Activated T-cell treated with anti-CD3 and anti-CD28 coated beads for 1 hour (primary cell): ENCODE results near the gene SHISAL1.
"Not testable (repeated sequence)": the region's sequence is repeated elsewhere in the genome, so short reads cannot be mapped to it uniquely, and the experiment has no call there.

ENCODE experiments used
- DNase-seq: peaks from one replicate; pipeline ENCODE4 v3.0.0-alpha.2; 2020; ENCODE audit warnings: low read depth

SHISAL1 gene

GRCh38 chr22:44328326-44328725 lies 15.6 kb upstream of the SHISAL1 start:
- no peak for DNase-seq

- no peak for DNase-seq
Observed at GRCh38 chr22:44326491-44326885, 13.7 kb upstream of the SHISAL1 start.

GRCh38 chr22:44325718-44326490 lies 13.2 kb upstream of the SHISAL1 start:
- DNase-seq: no peak

GRCh38 chr22:44323140-44323790 lies 10.5 kb upstream of the SHISAL1 start:
- DNase-seq: not testable (repeated sequence)

GRCh38 chr22:44319685-44320084 lies 6.9 kb upstream of the SHISAL1 start:
- DNase-seq: no peak

GRCh38 chr22:44318751-44319150 lies 6.0 kb upstream of the SHISAL1 start:
- no peak for DNase-seq

- DNase-seq: no peak
Observed at GRCh38 chr22:44317886-44318637, 5.3 kb upstream of the SHISAL1 start.

- DNase-seq: no peak
Observed at GRCh38 chr22:44317123-44317444, 4.3 kb upstream of the SHISAL1 start.

GRCh38 chr22:44316393-44317122 lies 3.8 kb upstream of the SHISAL1 start:
- no peak for DNase-seq

- no peak for DNase-seq
Observed at GRCh38 chr22:44314425-44315067, 1.8 kb upstream of the SHISAL1 start.

- no peak for DNase-seq
Observed at GRCh38 chr22:44313385-44314006, 745 bp upstream of the SHISAL1 start.

GRCh38 chr22:44311855-44312170 lies 938 bp downstream of the SHISAL1 start:
- no peak for DNase-seq

GRCh38 chr22:44311104-44311854 lies 1.5 kb downstream of the SHISAL1 start:
- no peak for DNase-seq

- DNase-seq: no peak
Observed at GRCh38 chr22:44309647-44310046, 3.1 kb downstream of the SHISAL1 start.

GRCh38 chr22:44309137-44309536 lies 3.6 kb downstream of the SHISAL1 start:
- no peak for DNase-seq

- no peak for DNase-seq
Observed at GRCh38 chr22:44307509-44308169, 5.1 kb downstream of the SHISAL1 start.

GRCh38 chr22:44305888-44306287 lies 6.9 kb downstream of the SHISAL1 start:
- DNase-seq: no peak

GRCh38 chr22:44305455-44305854 lies 7.3 kb downstream of the SHISAL1 start:
- no peak for DNase-seq

GRCh38 chr22:44304911-44305310 lies 7.8 kb downstream of the SHISAL1 start:
- DNase-seq: no peak

- DNase-seq: no peak
Observed at GRCh38 chr22:44304354-44304753, 8.4 kb downstream of the SHISAL1 start.
